HL-60/S4 treated with retinoic acid at 250 ng/mL for 4 days and 3 days (cell line): ENCODE data around the gene HHIP.

ENCODE experiments used
- in situ Hi-C: fragments of 300-500 bp; cut with MboI; formaldehyde crosslinking; loops from 2 replicates; pipeline ENCODE4 v1.7.0; 2022; ENCODE audit warnings: low sequenced_read_pairs

Gene HHIP

GRCh38 chr4:144705601-144706590 lies 59.9 kb downstream of the HHIP start:
- in situ Hi-C loops: no loop called here

GRCh38 chr4:144709159-144709558 lies 63.2 kb downstream of the HHIP start:
- in situ Hi-C loops: no loop called here

- in situ Hi-C loops: no loop called here
Measured at GRCh38 chr4:144709793-144710525, 64.0 kb downstream of the HHIP start.

- in situ Hi-C loops: no loop called here
Measured at GRCh38 chr4:144710526-144710912, 64.6 kb downstream of the HHIP start.

- in situ Hi-C loops: no loop called here
Measured at GRCh38 chr4:144711700-144712456, 65.9 kb downstream of the HHIP start.

- in situ Hi-C loops: no loop called here
Measured at GRCh38 chr4:144712775-144713174, 66.8 kb downstream of the HHIP start.

- in situ Hi-C loops: no loop called here
Measured at GRCh38 chr4:144714166-144714565, 68.2 kb downstream of the HHIP start.

- in situ Hi-C loops: no loop called here
Measured at GRCh38 chr4:144715230-144715629, 69.3 kb downstream of the HHIP start.

- in situ Hi-C loops: no loop called here
Measured at GRCh38 chr4:144716778-144717177, 70.8 kb downstream of the HHIP start.

GRCh38 chr4:144718958-144719512 lies 73.1 kb downstream of the HHIP start:
- in situ Hi-C loops: no loop called here

GRCh38 chr4:144720491-144720890 lies 74.5 kb downstream of the HHIP start:
- in situ Hi-C loops: no loop called here

GRCh38 chr4:144721994-144722393 lies 76.0 kb downstream of the HHIP start:
- in situ Hi-C loops: no loop called here

GRCh38 chr4:144723471-144723870 lies 77.5 kb downstream of the HHIP start:
- in situ Hi-C loops: no loop called here

GRCh38 chr4:144729175-144729574 lies 83.2 kb downstream of the HHIP start:
- in situ Hi-C loops: no loop called here

- in situ Hi-C loops: no loop called here
Measured at GRCh38 chr4:144732584-144733428, 86.8 kb downstream of the HHIP start.

GRCh38 chr4:144733566-144733965 lies 87.6 kb downstream of the HHIP start:
- in situ Hi-C loops: no loop called here

- in situ Hi-C loops: no loop called here
Measured at GRCh38 chr4:144734522-144734921, 88.6 kb downstream of the HHIP start.

GRCh38 chr4:144738649-144739048 lies 92.7 kb downstream of the HHIP start:
- in situ Hi-C loops: no loop called here

GRCh38 chr4:144739511-144740033 lies 93.6 kb downstream of the HHIP start:
- in situ Hi-C loops: no loop called here

GRCh38 chr4:144740316-144740715 lies 94.4 kb downstream of the HHIP start:
- in situ Hi-C loops: no loop called here
